ENCODE data around the gene NMU.
"Not testable (repeated sequence)": the region's sequence is repeated elsewhere in the genome, so short reads cannot be mapped to it uniquely, and the experiment has no call there.

NMU gene

DNA sequence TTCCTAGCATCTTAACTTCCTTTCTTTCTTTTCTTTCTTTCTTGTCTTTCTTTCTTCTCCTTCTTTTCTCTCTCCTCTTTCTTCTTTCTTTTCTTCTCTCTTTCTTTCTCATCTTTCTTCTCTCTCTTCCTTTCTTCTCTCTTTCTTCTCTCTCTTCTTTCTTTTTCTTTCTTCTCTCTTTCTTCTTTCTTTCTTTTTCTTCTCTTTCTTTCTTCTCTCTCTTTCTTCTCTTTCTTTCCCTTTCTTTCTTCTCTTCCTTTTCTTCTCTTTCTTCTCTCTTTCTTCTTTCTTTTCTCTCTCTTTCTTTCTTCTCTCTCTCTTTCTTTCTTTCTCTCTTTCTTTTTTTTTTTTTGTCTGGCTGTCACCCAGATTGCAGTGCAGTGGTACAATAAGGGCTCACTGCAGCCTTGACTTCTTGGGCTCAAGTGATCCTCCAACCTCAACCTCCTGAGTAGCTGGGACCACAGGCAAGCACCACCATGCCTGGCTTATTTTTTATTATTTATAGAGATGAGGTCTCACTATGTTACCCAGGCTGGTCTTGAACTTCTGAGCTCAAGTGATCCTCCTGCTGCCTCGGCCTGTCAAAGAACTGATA is 17.5 kb downstream of the NMU start:
- DNase-seq, result no peak

DNA sequence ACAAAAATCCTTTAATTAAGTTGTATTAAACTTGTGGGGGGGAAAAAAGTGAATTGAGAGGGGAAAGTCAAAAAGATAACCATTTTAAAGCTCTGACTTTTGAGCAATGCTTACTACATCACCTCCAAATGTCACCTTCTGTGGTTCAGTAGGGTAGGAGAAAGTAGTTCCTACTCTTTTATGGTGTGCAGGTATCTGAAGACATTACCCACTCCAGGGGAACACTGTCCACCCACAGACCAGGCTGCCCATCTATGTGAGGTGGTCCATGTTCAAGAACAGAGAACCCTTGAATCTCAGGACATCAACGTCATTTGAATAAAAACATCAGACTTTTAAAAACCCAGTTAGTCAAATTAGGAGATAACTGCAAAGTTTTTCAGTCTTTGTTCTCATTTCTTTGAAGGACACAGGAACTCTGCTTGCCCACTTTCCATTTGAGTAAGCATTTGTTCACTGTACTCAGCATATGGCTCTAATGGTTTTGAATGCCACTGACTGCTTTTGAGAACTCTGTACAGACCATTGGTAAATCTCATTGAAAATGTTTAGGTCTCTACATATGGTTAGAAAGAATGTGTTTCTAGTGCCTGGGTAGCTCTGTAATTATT is 18.4 kb downstream of the NMU start:
- no peak for DNase-seq

DNA sequence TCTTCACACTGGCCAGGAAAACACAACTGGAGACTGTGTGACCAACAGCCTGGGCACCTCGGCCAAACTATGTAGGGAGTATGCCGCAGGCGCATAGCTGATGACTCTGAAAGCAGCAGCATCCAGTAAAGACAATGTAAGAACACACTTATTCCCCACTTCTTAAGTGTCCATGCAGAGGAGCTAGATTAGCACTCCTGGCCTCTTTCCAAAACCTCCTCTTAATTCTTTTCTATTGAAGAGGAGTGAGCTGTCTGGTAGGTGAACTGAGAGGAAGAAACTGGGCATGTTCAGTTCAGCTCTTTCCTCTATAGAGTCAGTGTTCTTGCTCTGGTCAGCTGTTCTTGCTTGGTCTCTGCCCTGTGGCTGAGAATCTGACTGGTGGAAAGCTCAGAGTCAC is 21.1 kb downstream of the NMU start:
- DNase-seq, result no peak

DNA sequence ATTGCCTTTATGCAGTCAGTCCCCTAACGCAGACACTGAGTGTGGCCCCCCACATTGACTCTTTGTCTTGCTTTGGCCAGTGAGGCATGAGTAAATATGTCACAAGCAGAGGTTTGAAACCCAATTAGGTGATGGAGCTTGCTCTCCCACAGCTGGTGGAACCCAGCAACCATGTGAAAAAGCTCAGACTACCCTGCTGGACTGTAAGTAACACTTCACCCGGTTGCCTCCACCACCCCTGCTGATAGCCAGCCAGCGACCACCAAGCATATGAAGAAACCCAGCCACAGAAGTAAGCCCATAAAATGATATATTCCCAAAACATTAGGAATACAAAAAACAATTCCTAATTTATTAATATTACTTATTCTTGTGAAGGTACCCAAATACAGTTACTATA is 22.5 kb downstream of the NMU start:
- no peak for DNase-seq

DNA sequence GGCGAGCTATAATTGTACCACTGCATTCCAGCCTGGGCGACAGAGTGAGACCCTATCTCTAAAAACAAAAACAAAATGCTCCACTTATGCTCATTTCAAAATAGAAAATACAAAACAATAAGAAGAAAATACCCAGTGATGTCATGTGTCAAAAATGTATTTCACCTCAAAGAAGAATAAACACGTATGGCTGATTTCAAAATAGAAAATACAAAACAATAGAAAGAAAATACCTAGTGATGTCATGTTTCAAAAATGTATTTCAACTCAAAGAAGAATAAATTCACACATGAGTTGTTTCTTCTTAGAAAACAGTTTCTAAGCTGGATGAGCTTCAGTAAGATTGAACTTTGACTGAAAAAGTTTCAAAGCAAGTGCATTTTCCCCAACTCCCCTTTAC is 23.8 kb downstream of the NMU start:
- no peak for DNase-seq

DNA sequence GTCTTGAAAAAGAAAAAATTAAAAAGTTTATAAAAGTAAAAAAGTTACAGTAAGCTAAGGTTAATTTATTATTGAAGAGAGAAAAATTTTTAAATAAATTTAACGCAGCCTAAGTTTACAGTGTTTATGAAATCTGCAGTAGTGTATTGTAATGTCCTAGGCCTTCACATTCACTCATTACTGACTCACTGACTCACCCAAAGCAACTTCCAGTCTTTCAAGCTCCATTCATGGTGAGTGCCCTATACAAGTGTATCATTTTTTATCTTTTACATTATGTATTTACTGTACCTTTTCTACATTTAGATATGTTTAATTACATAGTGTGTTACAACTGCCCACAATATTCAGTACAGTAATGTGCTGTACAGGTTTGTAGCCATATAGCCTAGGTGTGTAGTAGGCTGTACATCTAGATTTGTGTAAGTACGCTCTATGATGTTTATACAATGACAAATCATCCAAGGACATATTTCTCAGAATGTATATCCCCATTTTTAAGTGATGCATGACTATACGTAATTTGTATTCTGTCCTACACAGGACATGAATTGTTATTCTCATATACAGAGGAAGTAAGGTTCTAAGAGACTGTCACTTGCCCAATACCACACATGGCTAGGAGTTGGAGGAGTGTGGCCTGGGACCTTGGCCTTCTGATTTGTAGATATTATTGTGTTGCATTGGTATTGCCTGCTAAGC is 24.6 kb downstream of the NMU start:
- no peak for DNase-seq

DNA sequence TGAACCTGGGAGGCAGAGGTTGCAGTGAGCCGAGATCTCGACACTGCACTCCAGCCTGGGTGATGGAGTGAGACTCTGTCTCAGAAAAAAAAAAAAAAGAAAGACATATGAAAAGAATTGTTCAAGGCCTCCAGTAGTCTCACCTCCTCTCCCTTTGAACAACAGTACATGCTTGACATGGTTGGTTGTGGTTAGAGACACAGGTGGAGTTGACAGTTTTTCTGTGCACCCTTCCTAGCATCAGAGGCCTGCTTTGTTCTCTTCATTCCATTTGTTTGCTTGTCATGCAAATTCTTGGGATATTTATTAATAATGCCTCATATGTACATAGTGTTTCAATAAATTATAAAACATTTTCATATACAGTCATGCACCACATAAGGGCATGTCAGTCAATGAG is 25.7 kb downstream of the NMU start:
- no peak for DNase-seq

DNA sequence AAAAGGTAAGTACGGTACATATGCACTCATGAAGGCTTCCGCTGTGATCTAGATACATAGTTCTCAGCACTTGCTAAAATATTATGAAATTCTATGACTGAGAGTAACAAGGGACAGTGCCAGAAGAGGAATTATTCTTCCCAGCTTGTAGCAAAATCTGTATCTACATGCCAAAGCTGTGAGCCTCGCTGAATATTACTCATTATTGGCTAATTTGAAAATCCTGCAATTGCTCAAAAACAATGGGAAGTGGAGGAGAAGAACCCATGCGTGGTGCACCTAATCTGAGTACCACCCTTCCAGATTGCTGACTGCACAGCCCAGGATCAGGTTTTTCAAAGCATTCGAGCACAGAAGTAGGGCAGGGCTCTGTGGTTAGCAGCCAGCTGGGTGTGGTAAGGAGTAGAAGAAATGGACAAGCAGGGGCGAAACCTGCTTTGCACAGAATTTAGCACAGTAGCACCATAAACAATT is 26.7 kb downstream of the NMU start:
- DNase-seq, result no peak

DNA sequence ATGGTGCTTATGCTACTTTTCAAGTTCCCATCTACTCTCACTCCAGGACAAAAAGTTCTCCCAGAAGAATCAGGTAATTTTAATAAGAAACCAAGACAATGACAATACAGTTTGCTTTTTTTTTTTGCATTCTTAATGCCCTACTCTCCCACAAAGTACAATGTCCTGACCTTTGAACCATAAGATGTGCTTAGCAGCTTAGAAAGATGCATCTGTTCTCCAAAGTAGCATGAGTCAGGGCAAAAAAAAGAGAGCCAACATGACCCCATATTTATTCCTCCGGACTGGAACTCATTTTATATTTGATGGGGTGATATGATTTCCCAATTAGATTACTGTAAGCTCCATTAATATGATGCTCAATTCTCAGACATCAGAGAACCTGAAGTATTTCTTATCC is 27.5 kb downstream of the NMU start:
- DNase-seq, result no peak

DNA sequence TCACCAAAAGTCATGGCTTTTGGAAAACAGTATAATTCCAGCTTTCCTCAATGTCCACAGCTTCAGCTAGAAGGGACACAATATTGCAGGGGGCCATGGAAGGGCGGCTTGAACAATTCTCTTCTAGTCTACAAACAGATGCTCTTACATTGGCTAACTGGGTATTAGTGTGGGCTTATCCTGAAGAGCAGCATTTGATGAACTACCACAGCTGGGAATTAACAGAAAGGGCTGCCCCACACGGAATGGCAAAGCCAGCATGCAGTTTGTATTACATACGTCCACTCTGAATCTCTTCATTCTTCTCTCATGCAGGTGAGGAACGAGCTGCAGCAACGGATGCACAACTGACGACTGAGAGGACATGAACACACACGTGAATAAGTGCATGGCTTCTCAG is 31.1 kb downstream of the NMU start:
- DNase-seq, result no peak

DNA sequence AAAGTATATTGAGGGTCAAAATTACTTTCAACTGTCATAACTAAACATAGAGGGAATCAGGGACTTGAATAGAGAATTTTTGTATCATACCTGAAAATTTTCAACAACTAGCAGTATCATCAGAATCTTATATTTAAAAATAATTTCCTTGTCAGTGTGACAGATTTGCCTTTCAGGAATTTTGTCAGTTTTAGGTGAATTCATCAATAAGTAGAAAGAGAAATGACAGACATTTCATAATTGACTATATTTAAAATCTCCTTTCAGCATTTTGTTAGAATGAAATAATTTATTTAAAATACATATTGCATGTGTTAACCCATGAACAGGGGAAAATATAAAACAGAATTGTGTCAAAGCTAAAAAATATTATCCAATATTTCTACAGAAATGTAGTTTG is 35.5 kb downstream of the NMU start:
- no peak for DNase-seq

DNA sequence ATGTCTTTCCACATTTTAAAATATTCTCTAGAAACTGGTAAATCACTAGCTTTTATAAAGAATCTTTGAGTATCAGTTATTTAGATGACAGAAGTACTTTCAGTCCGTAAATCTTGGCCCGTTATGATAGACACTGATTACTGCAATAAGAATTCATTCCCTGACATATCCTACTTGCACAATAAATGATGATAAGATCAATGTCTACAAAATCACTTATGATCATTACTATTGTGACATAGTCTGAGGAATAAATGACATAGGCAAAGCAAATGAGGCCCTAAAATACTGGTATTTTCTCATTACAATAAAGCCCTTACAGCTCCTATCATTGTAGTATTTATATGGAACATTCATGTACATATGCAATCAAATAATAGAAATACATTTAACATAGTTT is 37.5 kb downstream of the NMU start:
- no peak for DNase-seq

DNA sequence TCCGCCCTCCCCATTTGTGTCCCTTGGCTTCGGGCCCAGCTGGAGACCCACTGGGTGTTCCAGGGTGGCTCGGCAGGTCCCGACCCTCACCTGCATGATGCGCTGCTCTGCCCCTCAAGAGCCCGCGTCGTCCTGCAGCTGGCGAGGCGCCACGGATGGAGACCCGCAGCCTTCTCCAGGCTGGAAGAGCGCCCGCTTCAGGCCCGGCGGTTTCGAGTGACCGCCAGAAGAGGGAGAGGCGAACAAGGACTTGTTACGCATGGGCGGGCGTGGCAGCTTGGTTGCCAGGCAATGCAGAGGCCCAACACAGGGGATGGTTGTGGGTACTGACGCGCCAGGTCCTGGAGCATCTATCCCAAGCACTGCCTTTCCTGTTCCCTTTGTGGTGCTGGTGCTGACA is 44.1 kb downstream of the NMU start, which contains the start of gene PDCL2:
TSS of gene PDCL2 (minus strand) at position 232 of the 400 bp plus-strand sequence. CDS start at position 96, 136 bp downstream.
- no peak for DNase-seq

DNA sequence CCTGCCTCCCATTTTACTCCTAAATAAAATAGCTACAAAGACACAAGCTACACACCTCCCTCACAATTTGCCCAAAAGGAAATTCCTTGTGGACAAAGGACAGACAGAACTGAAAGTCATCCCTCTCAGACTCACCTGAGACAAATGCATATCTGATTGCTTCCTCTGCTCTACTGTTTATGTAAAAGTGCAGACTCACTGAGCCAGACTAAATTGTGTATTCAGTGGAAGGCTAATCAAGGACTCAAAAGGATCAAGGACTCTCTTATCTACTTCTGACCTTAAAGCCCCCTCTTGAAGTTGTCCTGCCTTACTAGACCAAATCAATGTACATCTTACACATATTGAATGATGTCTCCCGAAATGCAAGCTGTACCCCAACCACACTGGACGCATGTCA is 47.9 kb downstream of the NMU start:
- DNase-seq, result no peak

DNA sequence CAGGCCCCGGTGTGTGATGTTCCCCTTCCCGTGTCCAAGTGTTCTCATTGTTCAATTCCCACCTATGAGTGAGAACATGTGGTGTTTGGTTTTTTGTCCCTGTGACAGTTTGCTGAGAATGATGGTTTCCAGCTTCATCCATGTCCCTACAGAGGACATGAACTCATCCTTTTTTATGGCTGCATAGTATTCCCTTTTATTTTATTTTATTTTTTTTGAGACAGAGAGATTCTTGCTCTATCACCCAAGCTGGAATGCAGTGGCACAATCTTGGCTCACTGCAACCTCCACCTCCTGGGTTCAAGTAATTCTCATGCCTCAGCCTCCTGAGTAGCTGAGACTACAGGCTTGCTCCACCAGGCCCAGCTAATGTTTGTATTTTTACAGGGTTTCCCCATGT is 53.3 kb downstream of the NMU start:
- DNase-seq, result not testable (repeated sequence)

DNA sequence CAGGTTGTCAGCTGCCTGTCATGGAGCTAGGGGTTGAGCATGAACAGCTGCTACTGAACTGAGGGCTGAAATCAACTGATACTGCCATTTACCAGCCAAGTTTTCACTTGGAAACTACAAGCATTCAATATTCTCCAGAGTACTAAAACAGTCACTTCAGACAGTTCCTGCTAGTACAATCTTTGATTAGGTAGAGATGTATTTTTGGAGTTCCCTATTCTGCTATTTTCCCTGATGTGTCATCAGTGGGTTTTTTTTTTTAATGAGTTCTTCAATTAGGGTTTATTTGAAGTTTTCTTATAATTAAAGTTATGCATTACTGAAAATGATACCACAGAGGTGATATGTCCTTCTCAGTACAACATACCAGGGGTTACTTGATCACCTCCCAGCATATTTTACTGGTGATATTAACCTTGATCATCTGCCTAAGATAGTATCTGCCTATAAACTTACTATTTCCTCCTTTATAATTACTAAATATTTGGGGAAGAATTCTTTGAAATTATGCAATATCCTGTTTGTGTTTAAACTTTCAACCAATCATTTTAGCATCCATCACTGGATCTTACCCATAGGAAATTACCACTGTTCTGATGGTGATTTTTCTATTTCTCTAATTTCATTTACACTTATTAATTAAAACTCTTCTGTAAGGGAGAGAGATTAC is 57.6 kb downstream of the NMU start:
- no peak for DNase-seq

DNA sequence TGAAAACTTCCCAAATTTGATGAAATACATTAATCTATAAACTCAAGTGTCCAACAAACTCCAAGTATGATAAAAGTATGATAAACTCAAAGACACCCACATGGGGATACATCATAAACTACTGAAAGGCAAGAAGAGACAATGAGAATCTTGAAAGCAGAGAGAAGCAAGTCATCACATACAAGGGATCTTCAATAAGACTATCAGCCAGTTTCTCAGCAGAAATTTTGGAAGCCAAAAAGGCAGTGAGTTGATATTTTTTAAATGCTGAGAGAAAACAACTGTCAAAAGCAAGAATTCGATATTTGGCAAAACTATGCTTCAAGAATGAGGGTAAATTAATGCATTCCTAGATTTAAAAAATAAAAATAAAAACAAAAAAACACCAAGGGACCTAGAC is 60.6 kb downstream of the NMU start:
- no peak for DNase-seq

DNA sequence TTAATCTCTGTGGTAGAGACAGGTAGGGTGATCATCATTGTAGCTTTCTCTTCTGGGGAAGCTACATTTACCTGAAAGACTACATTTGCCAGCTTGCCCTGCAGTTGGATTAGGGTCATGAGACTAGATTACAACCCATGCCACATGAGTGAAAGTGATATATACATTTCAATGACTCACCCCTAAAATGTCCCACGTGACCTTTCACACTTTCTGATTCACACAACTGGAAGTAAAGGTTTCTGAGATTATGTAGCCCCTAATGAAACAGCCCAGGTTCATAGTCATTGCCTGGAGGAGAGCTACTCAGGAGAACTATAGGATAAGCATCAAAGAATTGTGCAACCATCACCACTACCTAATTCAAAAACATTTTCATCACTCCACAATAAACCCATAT is 61.8 kb downstream of the NMU start:
- no peak for DNase-seq

DNA sequence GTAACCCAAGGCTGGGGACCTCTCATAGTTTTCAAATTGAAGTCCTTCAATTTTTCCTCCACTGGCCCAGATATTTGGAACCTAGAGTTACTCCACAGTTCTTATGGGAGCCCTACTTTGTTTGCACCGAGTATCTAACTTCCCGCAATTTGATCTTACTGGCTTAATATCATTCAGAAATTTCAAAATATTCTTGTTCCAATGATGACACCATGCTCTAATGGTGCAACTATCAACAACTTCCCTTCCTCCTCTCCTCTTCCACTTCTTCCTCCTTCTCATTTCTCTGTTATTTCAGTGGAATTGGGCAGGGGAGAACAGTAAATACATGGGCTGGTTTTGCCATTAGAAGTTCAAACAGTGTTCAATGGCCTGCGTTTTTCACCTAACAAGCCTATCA is 64.3 kb downstream of the NMU start:
- no peak for DNase-seq

DNA sequence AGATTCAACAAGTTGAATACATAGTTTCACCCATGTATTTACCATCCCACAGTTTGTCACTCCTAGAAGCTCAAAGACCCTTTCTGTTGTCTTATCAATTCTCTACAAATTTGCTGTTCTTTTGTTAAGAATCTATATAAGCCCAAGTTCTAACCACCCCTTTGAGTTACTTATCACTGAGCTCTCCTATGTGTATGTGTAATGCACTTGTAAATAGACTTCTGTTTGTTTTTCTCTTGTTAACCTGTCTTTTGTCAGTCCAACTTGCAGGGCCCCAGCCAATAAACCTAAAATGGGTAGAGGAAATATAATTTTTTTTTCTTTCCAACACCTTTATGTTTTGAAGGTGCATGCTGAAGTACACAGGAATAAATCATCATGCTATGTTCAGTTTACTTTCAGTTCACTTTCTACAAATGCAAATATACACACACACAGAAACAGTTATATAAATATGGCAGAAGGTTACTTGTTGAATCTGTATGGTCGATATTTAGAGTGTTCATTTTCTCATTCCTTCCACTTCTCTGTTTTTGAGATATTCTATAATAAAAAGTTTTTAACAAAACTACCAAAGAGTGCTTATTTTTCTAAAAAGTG is 67.1 kb downstream of the NMU start:
- DNase-seq, result no peak

DNA sequence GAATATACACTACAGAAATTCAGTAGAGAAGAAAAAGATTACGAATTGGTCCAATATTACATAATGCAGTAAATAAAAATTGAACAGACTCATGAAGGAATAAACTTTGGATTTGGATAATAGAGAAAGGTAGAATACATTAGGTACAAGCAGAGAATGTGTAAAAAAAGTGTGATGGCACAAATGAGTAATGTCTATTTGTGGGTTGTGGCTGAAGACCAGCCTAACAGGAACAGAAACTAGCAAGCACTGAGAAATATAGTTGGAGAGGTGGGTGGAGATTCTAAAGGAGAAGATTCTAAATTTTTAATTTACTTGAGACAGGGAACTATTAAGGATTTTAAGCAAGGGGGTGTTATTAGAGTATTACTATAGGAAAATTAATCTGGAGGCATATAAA is 74.2 kb downstream of the NMU start:
- DNase-seq, result no peak

DNA sequence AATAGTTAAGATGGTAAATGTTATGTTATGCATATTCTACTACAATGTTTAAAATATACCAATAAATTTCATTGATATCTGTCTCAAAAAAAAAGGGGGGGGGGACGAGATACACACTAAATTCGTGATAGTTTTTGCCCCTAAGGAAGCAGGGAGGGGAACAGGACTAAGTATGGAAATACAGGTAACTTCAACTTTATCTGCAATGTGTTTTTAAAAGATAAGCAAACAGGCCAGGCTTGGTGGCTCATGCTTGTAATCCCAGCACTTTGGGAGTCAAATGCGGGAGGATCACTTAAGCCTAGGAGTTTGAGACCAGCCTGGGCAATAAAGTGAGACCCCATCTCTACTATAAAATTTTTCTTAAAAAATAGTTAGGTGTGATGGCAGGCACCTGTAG is 76.0 kb downstream of the NMU start:
- no peak for DNase-seq

DNA sequence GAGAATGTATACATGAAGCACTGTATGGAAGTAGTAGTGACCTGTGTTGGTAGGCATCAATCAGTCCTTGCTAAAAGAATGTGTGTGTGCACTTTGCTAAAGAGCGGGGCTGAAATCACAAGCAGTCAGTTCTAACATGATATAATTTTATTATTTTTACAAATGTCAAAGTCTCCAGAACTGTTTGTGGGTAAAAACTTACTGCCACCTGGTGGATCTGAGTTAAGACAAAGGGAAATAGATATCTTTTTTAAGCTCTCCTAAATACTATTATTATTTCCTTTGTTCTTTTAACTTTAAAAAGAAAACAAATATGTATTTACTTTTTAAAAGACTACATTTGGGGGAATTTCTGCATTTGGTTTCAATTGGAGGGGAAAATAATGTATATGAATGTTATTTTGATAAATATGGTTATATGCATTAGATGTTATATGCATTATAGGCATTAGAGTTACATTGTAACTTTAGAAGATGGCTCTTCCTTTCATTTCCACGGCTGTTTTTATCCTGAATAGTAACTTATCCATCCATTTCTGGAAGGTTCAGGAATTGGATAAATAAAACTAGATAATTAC is 81.6 kb downstream of the NMU start:
- no peak for DNase-seq
